GM18505 (cell line): ENCODE results near the gene ATP5PO.
"Not testable (repeated sequence)": the region's sequence is repeated elsewhere in the genome, so short reads cannot be mapped to it uniquely, and the experiment has no call there.

ENCODE experiments used
- ATAC-seq: cut with Tn5 transposase; IDR thresholded peaks from one replicate; pipeline ENCODE4 v1.9.1; 2021; ENCODE audit not compliant: unreplicated experiment
- POLR2A ChIP-seq: IDR thresholded peaks from 4 replicates; pipeline ENCODE4 v1.6.1; 2011; ENCODE audit warnings: borderline replicate concordance; ENCODE audit not compliant: insufficient read depth, insufficient read length; ENCODE audit errors: extremely low read depth

Gene ATP5PO

GRCh38 chr21:33880626-33881025, 35.0 kb downstream of the ATP5PO start:
- no peak for TF ChIP-seq POLR2A
- ATAC-seq = no peak

- no peak for TF ChIP-seq POLR2A
- ATAC-seq = no peak
Observed at GRCh38 chr21:33878824-33879223, 36.8 kb downstream of the ATP5PO start.

- ATAC-seq = no peak
- no peak for TF ChIP-seq POLR2A
Observed at GRCh38 chr21:33875026-33875695, 40.4 kb downstream of the ATP5PO start.

DNA sequence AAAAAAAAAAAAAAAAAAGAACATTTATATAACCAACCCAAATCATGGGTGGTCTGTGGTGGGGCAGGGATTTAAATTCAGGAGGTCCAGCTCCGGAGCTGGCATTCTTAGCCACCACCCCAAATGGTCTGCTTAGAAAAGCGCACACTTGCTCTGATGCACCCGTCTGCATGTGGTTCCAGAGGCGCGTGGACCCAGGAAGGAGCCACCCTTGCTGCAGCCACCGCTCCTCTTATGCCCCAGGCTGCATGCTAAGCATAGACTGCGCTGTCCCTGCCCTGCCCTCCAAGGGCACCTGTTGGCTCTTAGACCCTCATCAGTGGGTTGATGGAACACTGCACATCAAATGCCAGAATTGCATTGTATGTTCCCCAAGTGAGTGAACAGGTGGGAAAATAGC, 41.4 kb downstream of the ATP5PO start:
- TF ChIP-seq POLR2A = no peak
- no peak for ATAC-seq

GRCh38 chr21:33872881-33873515, 42.6 kb downstream of the ATP5PO start:
- no peak for ATAC-seq
- TF ChIP-seq POLR2A = no peak

DNA sequence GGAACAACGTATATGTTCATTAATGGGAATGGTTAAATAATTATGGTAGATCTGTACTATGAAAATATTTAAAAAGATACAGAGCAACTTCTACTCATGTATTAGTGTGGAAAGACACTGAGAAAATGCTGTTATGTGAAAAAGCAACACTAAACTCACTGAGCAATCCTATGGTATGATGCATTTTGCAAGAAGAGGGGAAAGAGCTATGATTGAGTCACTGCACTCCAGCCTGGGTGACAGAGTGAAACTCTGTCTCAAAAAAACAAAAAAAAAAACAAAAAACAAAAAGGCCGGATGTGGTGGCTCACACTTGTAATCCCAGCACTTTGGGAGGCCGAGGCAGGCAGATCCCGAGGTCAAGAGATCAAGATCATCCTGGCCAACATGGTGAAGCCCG, 44.4 kb downstream of the ATP5PO start:
- TF ChIP-seq POLR2A = no peak
- no peak for ATAC-seq

DNA sequence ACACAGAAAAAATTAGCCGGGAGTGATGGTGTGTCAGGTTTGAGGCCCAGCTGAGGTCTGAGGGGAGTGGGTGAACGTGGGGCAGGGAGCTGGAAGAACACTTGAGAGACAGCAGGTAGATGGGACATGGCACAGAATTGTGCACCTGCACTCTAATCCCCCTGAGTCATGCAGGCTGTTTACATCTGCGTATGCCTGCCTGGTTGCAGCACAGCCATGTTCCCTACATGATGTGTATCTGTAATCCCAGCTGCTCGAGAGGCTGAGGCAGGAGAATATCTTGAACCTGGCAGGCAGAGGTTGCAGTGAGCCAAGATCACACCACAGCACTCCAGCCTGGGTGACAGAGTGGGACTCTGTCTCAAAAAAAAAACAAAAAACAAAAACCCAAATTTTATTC, 44.8 kb downstream of the ATP5PO start:
- TF ChIP-seq POLR2A = no peak
- ATAC-seq = no peak

DNA sequence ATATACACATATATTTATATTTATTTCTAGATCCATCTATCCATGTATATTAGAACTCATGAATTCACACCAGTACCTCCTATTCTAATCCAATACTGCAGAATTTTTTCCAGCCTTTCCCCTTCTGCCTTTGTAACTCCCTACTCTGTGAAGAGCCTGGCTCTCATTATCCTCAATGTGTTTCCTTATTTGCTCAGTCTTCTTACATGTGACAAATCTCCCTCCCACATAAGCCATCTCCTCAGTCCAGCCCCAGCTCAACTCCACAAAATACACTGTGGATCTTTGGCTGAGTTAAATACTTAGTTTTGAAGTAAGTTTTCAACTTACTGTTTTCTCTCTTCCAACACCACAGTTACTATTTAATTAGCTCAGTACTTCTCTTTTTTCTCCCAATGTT, 45.7 kb downstream of the ATP5PO start:
- no peak for TF ChIP-seq POLR2A
- ATAC-seq = no peak

- ATAC-seq = not testable (repeated sequence)
Observed at GRCh38 chr21:33867868-33868267, 47.7 kb downstream of the ATP5PO start.

DNA sequence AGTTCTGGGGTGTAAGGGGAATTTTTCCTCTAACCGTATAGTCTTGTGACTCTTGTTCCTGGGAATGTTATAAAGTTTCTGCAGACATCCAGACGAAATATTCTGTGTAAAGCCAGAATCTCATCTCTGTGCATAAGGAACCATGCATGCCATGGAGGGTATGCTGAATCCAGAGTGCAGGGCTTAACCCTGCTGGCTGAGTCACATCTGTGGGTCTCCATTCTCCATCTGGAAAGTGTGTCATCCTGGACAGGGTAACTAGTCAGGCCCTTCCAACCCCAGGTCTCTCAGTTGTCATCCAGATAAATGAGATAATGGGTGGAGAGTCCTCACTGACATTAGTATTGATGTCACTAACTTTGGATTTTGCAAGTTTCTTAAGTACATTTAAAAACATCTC, 48.8 kb downstream of the ATP5PO start:
- TF ChIP-seq POLR2A = no peak
- no peak for ATAC-seq

DNA sequence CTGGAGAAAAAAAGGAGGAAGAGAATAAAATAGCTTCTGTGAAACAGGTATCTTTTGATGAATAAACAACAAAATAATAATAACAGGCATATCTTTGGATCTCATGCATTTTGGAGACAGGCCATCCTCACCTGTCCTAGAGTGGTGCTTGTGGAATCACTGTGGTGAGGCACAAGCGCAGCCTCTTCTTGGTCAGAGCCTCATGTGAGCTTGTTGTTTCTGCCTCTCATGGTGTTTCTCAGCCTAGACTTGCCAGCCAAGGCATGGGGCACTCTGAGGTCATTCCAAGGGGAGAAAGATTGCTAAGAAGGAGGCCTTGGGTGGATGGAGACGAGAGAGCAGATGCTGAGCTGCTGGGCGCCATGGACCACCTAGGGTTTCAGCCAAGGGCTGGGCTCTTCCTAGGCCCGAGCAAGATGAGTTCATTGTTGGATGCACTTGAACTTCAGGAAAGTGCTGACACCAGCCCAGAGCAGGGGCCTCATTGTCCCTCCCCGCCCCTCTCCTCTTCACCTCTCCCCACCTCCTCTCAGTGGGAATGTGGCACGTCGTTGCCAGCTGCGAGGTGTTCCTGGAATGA, 49.5 kb downstream of the ATP5PO start:
- no peak for TF ChIP-seq POLR2A
- no peak for ATAC-seq

DNA sequence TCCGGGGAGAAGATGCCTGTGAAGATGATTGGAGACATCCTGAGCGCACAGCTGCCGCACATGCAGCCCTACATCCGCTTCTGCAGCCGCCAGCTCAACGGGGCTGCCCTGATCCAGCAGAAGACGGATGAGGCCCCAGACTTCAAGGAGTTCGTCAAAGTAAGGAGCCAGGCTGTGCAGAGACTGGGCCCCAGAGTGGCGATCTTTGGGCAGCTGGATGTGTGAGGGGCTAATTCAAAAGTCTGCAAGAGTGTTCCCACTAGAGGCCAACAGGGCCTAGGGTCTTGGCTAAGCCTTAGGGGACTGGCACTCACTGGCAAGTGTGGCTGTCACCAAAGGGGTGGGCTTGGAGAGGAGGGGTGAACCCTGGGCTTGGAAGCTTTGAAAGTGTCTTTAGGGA, 50.4 kb downstream of the ATP5PO start:
- no peak for ATAC-seq

DNA sequence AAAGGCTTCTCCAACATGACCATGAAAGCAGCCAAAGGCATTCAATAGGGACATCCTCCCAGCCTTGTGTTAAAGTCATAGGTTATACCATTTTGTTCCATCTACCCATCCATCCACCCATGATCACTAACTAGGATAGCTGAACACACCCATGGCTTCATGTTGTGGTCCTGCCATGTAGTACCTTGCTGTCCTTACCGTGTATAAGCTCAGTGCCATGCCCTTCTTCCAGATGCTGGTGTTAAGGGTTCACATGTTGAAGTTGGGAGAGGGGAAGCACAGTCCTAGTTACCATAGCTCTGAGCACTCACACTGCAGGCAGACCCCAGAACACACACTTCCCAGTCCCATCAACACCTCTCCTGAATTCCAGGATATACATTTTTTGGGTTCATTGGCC, 51.5 kb downstream of the ATP5PO start:
- no peak for ATAC-seq
- no peak for TF ChIP-seq POLR2A

More for the DNA sequence above, 50.4 kb downstream of the ATP5PO start:
- no peak for TF ChIP-seq POLR2A

DNA sequence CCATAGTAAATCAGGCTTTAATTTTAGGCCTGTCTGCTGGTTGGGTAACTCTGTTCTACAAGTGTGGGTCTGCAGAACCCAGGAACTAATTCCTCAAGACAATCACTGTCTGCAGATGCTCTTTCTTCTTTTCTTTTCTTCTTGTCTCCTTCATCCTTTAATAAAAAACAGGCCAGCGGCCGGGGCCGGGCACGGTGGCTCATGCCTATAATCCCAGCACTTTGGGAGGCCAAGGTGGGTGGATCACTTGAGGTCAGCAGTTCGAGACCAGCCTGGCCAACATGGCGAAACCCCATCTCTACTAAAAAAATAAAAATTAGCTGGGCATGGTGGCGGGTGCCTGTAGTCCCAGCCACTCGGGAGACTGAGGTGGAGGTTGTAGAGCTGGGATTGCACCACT, 52.4 kb downstream of the ATP5PO start:
- not testable (repeated sequence) for ATAC-seq
